Loucy (cell line): ENCODE data around the gene KLKB1.

ENCODE experiments used
- H2AFZ ChIP-seq: fragments of 200-600 bp; sonication (generic); 2 replicates; pipeline ENCODE4 v1.6.0; 2016; ENCODE audit warnings: antibody characterized with exemption, mild to moderate bottlenecking, low read length, moderate library complexity
- H3F3A ChIP-seq: fragments of 200-600 bp; 2 replicates; pipeline ENCODE4 v1.6.0; 2016; ENCODE audit warnings: antibody characterized with exemption, low read depth, mild to moderate bottlenecking
- H3K27me3 ChIP-seq: fragments of 200-600 bp; sonication (generic); 2 replicates; pipeline ENCODE4 v1.6.1; 2014; ENCODE audit warnings: low read length, mild to moderate bottlenecking; ENCODE audit not compliant: insufficient read depth, poor library complexity, severe bottlenecking
- H3K36me3 ChIP-seq: fragments of 200-600 bp; sonication (generic); 2 replicates; pipeline ENCODE4 v1.6.1; 2016; ENCODE audit warnings: low read length; ENCODE audit not compliant: insufficient read depth
- H3K4me1 ChIP-seq: fragments of 200-600 bp; sonication (generic); 2 replicates; pipeline ENCODE4 v1.5.1; 2014; ENCODE audit warnings: low read length, mild to moderate bottlenecking; ENCODE audit not compliant: insufficient read depth, poor library complexity, severe bottlenecking
- H3K4me2 ChIP-seq: fragments of 200-600 bp; sonication (generic); 2 replicates; pipeline ENCODE4 v1.6.0; 2014; ENCODE audit warnings: antibody characterized with exemption, low read length, low read depth, mild to moderate bottlenecking; ENCODE audit not compliant: poor library complexity, severe bottlenecking
- H3K4me3 ChIP-seq: fragments of 200-600 bp; sonication (generic); 2 replicates; pipeline ENCODE4 v1.5.1; 2014; ENCODE audit warnings: low read length, mild to moderate bottlenecking, mixed read lengths; ENCODE audit not compliant: poor library complexity, severe bottlenecking
- H3K79me2 ChIP-seq: fragments of 200-600 bp; sonication (generic); 2 replicates; pipeline ENCODE4 v1.6.1; 2014; ENCODE audit warnings: low read length; ENCODE audit not compliant: insufficient read depth
- H3K9ac ChIP-seq: fragments of 200-600 bp; sonication (generic); 2 replicates; pipeline ENCODE4 v1.6.0; 2014; ENCODE audit warnings: mild to moderate bottlenecking, low read depth, low read length, moderate library complexity; ENCODE audit not compliant: poor library complexity, severe bottlenecking
- H3K9me2 ChIP-seq: fragments of 200-600 bp; sonication (generic); replicated peaks from 2 replicates; pipeline ENCODE4 v1.6.1; 2016; ENCODE audit warnings: low read depth, low read length, mixed read lengths
- H3K9me3 ChIP-seq: fragments of 200-600 bp; sonication (generic); 2 replicates; pipeline ENCODE4 v1.6.1; 2014; ENCODE audit warnings: mild to moderate bottlenecking, antibody characterized with exemption, low read length, low read depth; ENCODE audit not compliant: insufficient read depth
- H4K20me1 ChIP-seq: fragments of 200-600 bp; sonication (generic); 2 replicates; pipeline ENCODE4 v1.6.0; 2014; ENCODE audit warnings: antibody characterized with exemption, low read length, mild to moderate bottlenecking; ENCODE audit not compliant: insufficient read depth, poor library complexity, severe bottlenecking
- CTCF ChIP-seq: fragments of 200-600 bp; sonication (generic); conservative IDR thresholded peaks from 2 replicates; pipeline ENCODE4 v1.5.1; 2014; ENCODE audit warnings: mild to moderate bottlenecking, antibody characterized with exemption, low read length
- EZH2phosphoT487 ChIP-seq: fragments of 200-600 bp; IDR thresholded peaks from 2 replicates; pipeline ENCODE4 v1.6.1; 2018; ENCODE audit warnings: antibody characterized with exemption, mild to moderate bottlenecking, moderate library complexity, borderline replicate concordance

KLKB1 gene

DNA sequence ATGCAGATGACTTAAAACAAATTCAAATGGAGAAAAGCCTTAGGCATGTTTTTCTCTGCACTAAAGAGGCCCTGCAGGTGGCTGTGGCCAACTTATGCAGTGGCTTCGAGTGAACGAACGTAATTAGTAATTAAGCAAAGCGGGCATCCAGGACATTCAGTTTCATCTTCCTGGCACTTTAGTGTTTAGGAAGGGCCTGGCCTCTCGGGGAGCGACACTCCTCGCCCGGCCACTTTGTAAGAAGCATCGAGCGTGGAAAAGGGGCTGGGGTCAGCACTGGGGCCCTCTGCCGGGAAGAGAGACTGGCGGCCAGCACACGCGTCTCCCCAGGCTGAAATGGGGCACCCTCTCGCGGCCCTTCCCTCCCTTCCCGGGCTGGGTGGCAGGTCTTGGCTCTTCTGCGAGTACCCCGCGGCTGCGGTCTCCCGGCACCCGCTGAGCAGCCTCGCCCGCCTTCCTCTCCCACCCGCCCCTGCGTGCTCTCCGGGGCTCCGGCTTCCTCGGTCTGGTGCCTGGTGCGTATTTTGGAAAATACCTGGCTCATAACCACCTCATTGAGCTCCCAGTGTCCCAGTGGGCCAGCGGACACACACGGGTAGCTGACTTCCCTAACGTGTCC, 36.6 kb upstream of the KLKB1 start:
- Histone ChIP-seq H3K4me3 (peak overlapping the region; percentile 95), H3K4me2 (peak overlapping the region; percentile 94), H3K9me3 (no peaks in the 10 kb centered on the region), H3K27me3 (no peaks in the 10 kb centered on the region), H2AFZ (peak overlapping the region; percentile 91), H3K9me2 (no peaks in the 10 kb centered on the region), H3F3A (no peaks in the 10 kb centered on the region), H3K79me2 (peaks cover 23% of the 10 kb centered on the region), H4K20me1 (no peaks in the 10 kb centered on the region), H3K4me1 (peaks cover 29% of the 10 kb centered on the region), H3K36me3 (no peaks in the 10 kb centered on the region), H3K9ac (peak overlapping the region; percentile 93)
- TF ChIP-seq CTCF (peak; percentile 27; the same call in 1 of the 2 replicates), EZH2phosphoT487 (no peak)

GRCh38 chr4:186191200-186192065, 35.9 kb upstream of the KLKB1 start, which contains the start of gene CYP4V2:
Gene CYP4V2 (plus strand): TSS chr4:186191567. CDS start chr4:186191824, 257 bp downstream.
- H3K4me1 ChIP-seq = peaks cover 29% of the 10 kb centered on the region
- H3K4me3 ChIP-seq = peak within 1 kb of the TSS; percentile 95
- no peaks in the 10 kb centered on the region for H3F3A ChIP-seq
- H3K9me3 ChIP-seq = no peaks in the 10 kb centered on the region
- no peaks in the 10 kb centered on the region for H3K36me3 ChIP-seq
- peak within 1 kb of the TSS; percentile 91 for H2AFZ ChIP-seq
- no peaks in the 10 kb centered on the region for H3K9me2 ChIP-seq
- peak within 1 kb of the TSS; percentile 94 for H3K4me2 ChIP-seq
- H3K79me2 ChIP-seq = peaks cover 23% of the 10 kb centered on the region
- no peak for TF ChIP-seq EZH2phosphoT487
- TF ChIP-seq CTCF = peak; percentile 32
- peak within 1 kb of the TSS; percentile 93 for H3K9ac ChIP-seq
- no peaks in the 10 kb centered on the region for H4K20me1 ChIP-seq
- no peaks in the 10 kb centered on the region for H3K27me3 ChIP-seq

GRCh38 chr4:186192066-186192612, 35.2 kb upstream of the KLKB1 start:
- Histone ChIP-seq H2AFZ (peak overlapping the region; percentile 89), H3K9me2 (no peaks in the 10 kb centered on the region), H3K36me3 (no peaks in the 10 kb centered on the region), H3F3A (no peaks in the 10 kb centered on the region), H3K79me2 (peaks cover 23% of the 10 kb centered on the region), H3K4me3 (peak overlapping the region; percentile 95), H3K4me2 (peak overlapping the region; percentile 82), H4K20me1 (no peaks in the 10 kb centered on the region), H3K9me3 (no peaks in the 10 kb centered on the region), H3K27me3 (no peaks in the 10 kb centered on the region), H3K9ac (peak overlapping the region; percentile 93), H3K4me1 (peaks cover 29% of the 10 kb centered on the region)
- no peak for TF ChIP-seq EZH2phosphoT487
- no peak for TF ChIP-seq CTCF
